ENCODE data around the gene IFT43.
"Not testable (repeated sequence)": the region's sequence is repeated elsewhere in the genome, so short reads cannot be mapped to it uniquely, and the experiment has no call there.

Gene IFT43

GRCh38 chr14:75981426-75982265 is 3.9 kb upstream of the IFT43 start, which contains the start of gene TGFB3:
TGFB3 (minus strand) TSS chr14:75981995; CDS start chr14:75980893, 1,102 bp downstream.
- DNase-seq: peak; percentile 57

- peak; percentile 83 for DNase-seq
Observed at GRCh38 chr14:75982266-75983018, 3.1 kb upstream of the IFT43 start.

- DNase-seq: no peak
Observed at GRCh38 chr14:75983019-75983358, 2.6 kb upstream of the IFT43 start.

GRCh38 chr14:75984674-75985073 is 889 bp upstream of the IFT43 start:
- DNase-seq: no peak

GRCh38 chr14:75986439-75986765 is 839 bp downstream of the IFT43 start:
- no peak for DNase-seq

- DNase-seq: no peak
Observed at GRCh38 chr14:75987201-75987970, 1.8 kb downstream of the IFT43 start.

- DNase-seq: no peak
Observed at GRCh38 chr14:75989134-75989533, 3.6 kb downstream of the IFT43 start.

GRCh38 chr14:75990297-75990696 is 4.7 kb downstream of the IFT43 start:
- DNase-seq: no peak

GRCh38 chr14:75991753-75992152 is 6.2 kb downstream of the IFT43 start:
- no peak for DNase-seq

GRCh38 chr14:75993567-75994041 is 8.0 kb downstream of the IFT43 start:
- no peak for DNase-seq

GRCh38 chr14:75995372-75996041 is 9.9 kb downstream of the IFT43 start:
- no peak for DNase-seq

- no peak for DNase-seq
Observed at GRCh38 chr14:75996488-75996887, 10.9 kb downstream of the IFT43 start.

- DNase-seq: no peak
Observed at GRCh38 chr14:75999511-76000190, 14.1 kb downstream of the IFT43 start.

- DNase-seq: no peak
Observed at GRCh38 chr14:76002383-76002782, 16.8 kb downstream of the IFT43 start.

GRCh38 chr14:76006253-76006652 is 20.7 kb downstream of the IFT43 start:
- DNase-seq: no peak

- no peak for DNase-seq
Observed at GRCh38 chr14:76007379-76007778, 21.8 kb downstream of the IFT43 start.

- no peak for DNase-seq
Observed at GRCh38 chr14:76007852-76008251, 22.3 kb downstream of the IFT43 start.

- not testable (repeated sequence) for DNase-seq
Observed at GRCh38 chr14:76009627-76010026, 24.1 kb downstream of the IFT43 start.

GRCh38 chr14:76011930-76012329 is 26.4 kb downstream of the IFT43 start:
- no peak for DNase-seq

- DNase-seq: no peak
Observed at GRCh38 chr14:76012354-76012753, 26.8 kb downstream of the IFT43 start.

- no peak for DNase-seq
Observed at GRCh38 chr14:76015191-76015590, 29.6 kb downstream of the IFT43 start.

- no peak for DNase-seq
Observed at GRCh38 chr14:76015668-76016067, 30.1 kb downstream of the IFT43 start.

All from stimulated activated CD8-positive, alpha-beta memory T cell treated with anti-CD3 and anti-CD28 coated beads, Interleukin-4, amount 100 ng/mL, for 48 hours (primary cell).